ENCODE results near the gene NKX1-2.
A peak's percentile ranks its signal among the peaks of the same experiment; 100 is the strongest.

NKX1-2 gene

DNA sequence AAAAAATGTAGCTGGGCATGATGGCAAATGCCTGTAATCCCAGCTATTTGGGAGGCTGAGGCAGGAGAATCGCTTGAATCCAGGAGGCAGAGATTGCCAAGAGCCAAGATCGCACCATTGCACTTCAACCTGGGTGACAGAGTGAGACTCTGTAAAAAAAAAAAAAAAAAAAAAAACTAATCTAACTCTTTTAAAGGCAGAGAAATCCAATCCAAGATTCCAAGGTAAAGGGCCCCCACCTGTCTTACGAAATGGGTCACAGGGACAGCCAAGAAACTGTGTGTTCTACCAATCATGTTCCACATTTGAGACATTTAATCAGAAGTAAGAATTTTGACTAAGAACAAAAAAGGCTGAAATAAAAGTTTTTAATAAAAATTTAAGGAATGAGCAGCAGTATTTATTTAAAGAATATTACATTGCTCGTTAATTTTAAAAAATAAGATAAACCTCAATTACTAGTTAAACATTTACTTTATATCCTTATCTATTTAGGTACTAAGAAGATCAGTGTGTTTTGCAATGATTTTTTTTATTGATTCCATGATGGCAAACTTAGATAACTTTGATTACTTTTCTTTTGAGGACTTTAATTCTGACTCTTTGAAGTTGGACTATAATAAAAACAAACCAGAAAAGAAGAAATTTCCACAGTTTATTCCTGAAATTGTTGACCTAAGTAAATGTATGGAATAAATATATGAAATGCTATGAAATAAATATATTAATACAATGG is 24.4 kb downstream of the NKX1-2 start:
- no peak for DNase-seq (ENCODE audit: low read depth)
- H3K4me3 ChIP-seq (ENCODE audit: low read depth, low read length) = no peak overlapping the region
- TF ChIP-seq, protein P1, sequence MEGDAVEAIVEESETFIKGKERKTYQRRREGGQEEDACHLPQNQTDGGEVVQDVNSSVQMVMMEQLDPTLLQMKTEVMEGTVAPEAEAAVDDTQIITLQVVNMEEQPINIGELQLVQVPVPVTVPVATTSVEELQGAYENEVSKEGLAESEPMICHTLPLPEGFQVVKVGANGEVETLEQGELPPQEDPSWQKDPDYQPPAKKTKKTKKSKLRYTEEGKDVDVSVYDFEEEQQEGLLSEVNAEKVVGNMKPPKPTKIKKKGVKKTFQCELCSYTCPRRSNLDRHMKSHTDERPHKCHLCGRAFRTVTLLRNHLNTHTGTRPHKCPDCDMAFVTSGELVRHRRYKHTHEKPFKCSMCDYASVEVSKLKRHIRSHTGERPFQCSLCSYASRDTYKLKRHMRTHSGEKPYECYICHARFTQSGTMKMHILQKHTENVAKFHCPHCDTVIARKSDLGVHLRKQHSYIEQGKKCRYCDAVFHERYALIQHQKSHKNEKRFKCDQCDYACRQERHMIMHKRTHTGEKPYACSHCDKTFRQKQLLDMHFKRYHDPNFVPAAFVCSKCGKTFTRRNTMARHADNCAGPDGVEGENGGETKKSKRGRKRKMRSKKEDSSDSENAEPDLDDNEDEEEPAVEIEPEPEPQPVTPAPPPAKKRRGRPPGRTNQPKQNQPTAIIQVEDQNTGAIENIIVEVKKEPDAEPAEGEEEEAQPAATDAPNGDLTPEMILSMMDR (IDR thresholded peaks at IDR 0.05; ENCODE audit: low read depth, low read length, missing control alignments) = no peak

DNA sequence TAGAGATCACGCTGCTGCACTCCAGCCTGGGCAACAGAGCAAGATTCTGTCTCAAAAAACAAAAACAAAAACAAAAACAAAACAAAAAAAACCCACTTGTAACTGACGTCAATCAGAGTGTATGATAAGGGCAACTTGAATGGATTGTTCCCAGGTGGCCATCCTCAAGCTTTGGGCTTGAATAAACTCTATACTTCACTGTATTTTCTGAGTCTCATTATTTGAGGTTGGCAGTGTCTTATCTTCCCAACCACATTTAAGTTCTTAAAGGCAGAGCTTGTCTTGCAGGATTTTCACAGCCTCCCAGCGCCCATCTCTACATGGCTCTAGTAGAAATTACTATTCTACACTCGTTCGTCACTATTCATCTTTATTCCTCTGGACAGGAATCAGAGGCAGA is 26.0 kb downstream of the NKX1-2 start:
- TF ChIP-seq, protein P1 (IDR thresholded peaks at IDR 0.05; ENCODE audit: low read depth, low read length, missing control alignments) = no peak
- DNase-seq (ENCODE audit: low read depth) = no peak
- H3K4me3 ChIP-seq (ENCODE audit: low read depth, low read length) = no peak overlapping the region

DNA sequence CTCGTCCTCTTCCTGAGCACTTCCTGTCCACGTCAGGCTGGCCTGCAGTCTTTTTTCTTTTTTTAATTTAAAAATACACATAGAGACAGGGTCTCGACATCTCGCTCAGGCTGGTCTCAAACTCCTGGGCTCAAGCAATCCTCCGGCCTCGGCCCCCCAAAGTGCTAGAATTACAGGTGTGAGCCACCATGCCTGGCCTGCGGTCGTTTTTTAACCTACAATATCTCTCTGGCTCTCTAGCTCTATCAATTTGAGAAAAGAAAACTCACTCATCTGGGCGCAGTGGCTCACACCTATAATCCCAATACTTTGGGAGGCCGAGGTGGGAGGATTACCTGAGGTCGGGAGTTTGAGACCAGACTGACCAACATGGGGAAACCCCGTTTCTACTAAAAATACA is 27.1 kb downstream of the NKX1-2 start:
- H3K4me3 ChIP-seq (ENCODE audit: low read depth, low read length) = no peak overlapping the region
- TF ChIP-seq, protein P1 (IDR thresholded peaks at IDR 0.05; ENCODE audit: low read depth, low read length, missing control alignments) = no peak
- DNase-seq (ENCODE audit: low read depth) = no peak

DNA sequence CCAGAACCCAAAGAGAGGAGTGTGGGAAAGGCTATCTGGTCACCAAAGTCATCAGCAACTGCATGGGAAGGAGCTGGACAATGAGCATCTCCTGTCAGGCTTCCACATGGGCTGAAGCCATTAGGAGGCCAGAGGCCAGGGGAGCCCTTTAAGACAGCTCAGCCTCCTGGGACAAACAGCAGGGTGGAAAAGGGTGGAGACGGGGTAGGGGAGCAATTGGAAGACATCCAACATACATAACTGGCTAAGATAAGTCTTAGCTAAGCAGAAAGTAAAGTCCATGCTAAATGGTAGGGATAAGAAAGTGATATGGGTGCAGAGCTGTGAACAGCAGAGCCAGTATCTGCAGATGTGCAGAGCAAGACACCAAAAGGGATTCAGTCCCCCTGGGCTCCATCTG is 29.6 kb downstream of the NKX1-2 start:
- H3K4me3 ChIP-seq (ENCODE audit: low read depth, low read length) = no peak overlapping the region
- DNase-seq (ENCODE audit: low read depth) = no peak
- TF ChIP-seq, protein P1 (IDR thresholded peaks at IDR 0.05; ENCODE audit: low read depth, low read length, missing control alignments) = no peak

DNA sequence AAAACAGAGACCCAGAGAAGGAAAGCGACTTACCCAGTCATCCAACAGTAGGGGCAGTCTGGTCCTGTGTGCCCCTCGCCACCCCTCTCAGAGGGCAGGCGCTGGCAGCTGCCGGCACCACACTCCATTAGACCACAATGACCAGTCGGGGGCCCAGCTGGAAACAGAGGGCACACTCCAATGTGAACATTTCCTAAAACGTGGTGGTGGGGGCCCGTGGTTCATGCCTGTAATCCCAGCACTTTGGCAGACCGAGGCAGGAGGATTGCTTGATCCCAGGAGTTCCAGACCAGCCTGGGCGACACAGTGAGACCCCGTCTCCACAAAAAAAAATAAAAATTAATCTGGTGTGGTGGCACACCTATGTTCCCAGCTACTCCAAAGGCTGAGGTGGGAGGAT is 30.2 kb downstream of the NKX1-2 start:
- DNase-seq (ENCODE audit: low read depth) = no peak
- TF ChIP-seq, protein P1 (IDR thresholded peaks at IDR 0.05; ENCODE audit: low read depth, low read length, missing control alignments) = no peak
- no peak overlapping the region for H3K4me3 ChIP-seq (ENCODE audit: low read depth, low read length)

DNA sequence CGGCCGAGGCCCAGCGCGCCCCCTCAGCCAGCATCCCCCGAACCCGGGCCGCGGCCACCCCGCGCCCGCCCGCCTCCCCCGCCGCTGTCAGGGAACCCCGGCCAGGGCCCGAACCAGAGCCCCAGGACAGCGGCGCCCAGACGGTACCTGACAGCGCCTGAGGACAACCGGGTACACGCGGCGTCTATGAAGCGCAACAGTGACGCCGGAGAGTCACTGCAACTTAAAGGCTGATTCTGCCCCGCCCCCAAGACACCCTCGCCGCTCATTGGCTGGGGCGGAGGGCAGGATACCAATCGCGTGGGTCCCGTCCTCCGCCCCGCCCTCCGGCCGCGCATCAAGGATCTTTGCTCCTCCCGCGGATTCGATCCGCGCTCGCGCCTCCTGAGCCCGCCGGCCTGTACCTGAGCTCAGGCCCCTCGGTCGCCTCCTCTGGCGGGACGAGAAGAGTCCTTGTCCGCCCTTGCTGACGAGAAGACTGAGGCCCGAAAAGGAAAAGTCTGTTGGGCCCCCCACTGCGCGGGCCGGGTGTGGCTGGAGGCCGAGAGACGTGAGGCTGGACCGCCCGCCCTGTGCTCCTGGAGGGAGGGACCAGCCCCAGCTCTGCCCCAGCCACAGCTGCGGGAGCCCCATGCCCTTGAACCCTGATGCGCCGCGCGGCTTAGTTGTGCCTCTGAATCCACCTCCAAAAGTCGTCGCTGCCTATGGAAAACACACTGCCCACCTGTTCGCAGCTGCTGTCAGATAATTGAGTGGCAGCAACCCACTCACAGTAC is 30.9 kb downstream of the NKX1-2 start, which contains the start of gene OAT:
TSS of gene OAT (minus strand) at position 198 of the 776 bp plus-strand sequence. CDS start 6,752 bp downstream, outside the sequence.
- DNase-seq (ENCODE audit: low read depth) = peak; percentile 75
- TF ChIP-seq, protein P1 (IDR thresholded peaks at IDR 0.05; ENCODE audit: low read depth, low read length, missing control alignments) = peak; percentile 9
- H3K4me3 ChIP-seq (ENCODE audit: low read depth, low read length) = peak within 1 kb of the TSS; percentile 55
